Measurements from ENCODE around the gene ZCCHC7. TPM values are rescaled to one million over a fixed set of nuclear protein-coding genes. Genes with fewer than 3 reads are reported as not detected.

Gene ZCCHC7
- total RNA-seq, 2 experiments from 2014 or later: 22.3 to 24.5 TPM

GRCh38 chr9:37126214-37126788 is 5.9 kb downstream of the ZCCHC7 start:
- H3K36me3 Mint-ChIP-seq (ENCODE audit: low read depth): peaks cover 15% of the 10 kb centered on the region
- CTCF ChIA-PET: interaction anchor here (0.7 to 1.3 kb wide), 2 partner anchors 18 to 169 kb away, joined by 3 to 4 read pairs; no protein-coding TSS in a partner anchor

GRCh38 chr9:37127018-37127417 is 6.6 kb downstream of the ZCCHC7 start:
- peaks cover 17% of the 10 kb centered on the region for H3K36me3 Mint-ChIP-seq (ENCODE audit: low read depth)
- H3K4me3 Mint-ChIP-seq: no peak overlapping the region
- no peaks in the 10 kb centered on the region for H3K27me3 Mint-ChIP-seq (ENCODE audit: low read depth)
- peaks cover 10% of the 10 kb centered on the region for H3K4me1 Mint-ChIP-seq (ENCODE audit: low read depth)
- POLR2A ChIA-PET: interaction anchor here (0.9 kb wide), 1 partner anchor 46 kb away, joined by 3 read pairs; no protein-coding TSS in a partner anchor
- CTCF ChIA-PET: interaction anchor here (1.3 kb wide), 1 partner anchor 169 kb away, joined by 4 read pairs; no protein-coding TSS in a partner anchor
- ATAC-seq (no peak), DNase-seq (no peak)
- H3K9me3 Mint-ChIP-seq (ENCODE audit: insufficient read depth): no peaks in the 10 kb centered on the region
- no peak overlapping the region for H3K27ac Mint-ChIP-seq

More at GRCh38 chr9:37126214-37126788, 5.9 kb downstream of the ZCCHC7 start:
- no peak for ATAC-seq
- Mint-ChIP-seq H3K4me1 (ENCODE audit: low read depth) (peaks cover 15% of the 10 kb centered on the region), H3K4me3 (no peak overlapping the region), H3K9me3 (ENCODE audit: insufficient read depth) (no peaks in the 10 kb centered on the region), H3K27ac (no peak overlapping the region), H3K27me3 (ENCODE audit: low read depth) (no peaks in the 10 kb centered on the region)
- DNase-seq: no peak
- POLR2A ChIA-PET: interaction anchor here (0.6 kb wide), 1 partner anchor 57 kb away, joined by 3 read pairs; no protein-coding TSS in a partner anchor

- H3K36me3 Mint-ChIP-seq (ENCODE audit: low read depth): peaks cover 25% of the 10 kb centered on the region
- no peaks in the 10 kb centered on the region for H3K27me3 Mint-ChIP-seq (ENCODE audit: low read depth)
- H3K27ac Mint-ChIP-seq: no peak overlapping the region
- DNase-seq (no peak), ATAC-seq (no peak)
- ChIA-PET CTCF (interaction anchor here (0.6 kb wide), 1 partner anchor 177 kb away, joined by 3 read pairs; no protein-coding TSS in a partner anchor), POLR2A (interaction anchor here (1.3 kb wide), 1 partner anchor 8 kb away, joined by 5 read pairs; the partner anchor contains the start of gene ZCCHC7)
- H3K9me3 Mint-ChIP-seq (ENCODE audit: insufficient read depth): no peaks in the 10 kb centered on the region
- H3K4me3 Mint-ChIP-seq: no peak overlapping the region
- peaks cover 4% of the 10 kb centered on the region for H3K4me1 Mint-ChIP-seq (ENCODE audit: low read depth)
Measured at GRCh38 chr9:37128051-37128450, 7.7 kb downstream of the ZCCHC7 start.

- ChIA-PET CTCF (no interaction called here), POLR2A (no interaction called here)
- Mint-ChIP-seq H3K9me3 (ENCODE audit: insufficient read depth) (no peaks in the 10 kb centered on the region), H3K36me3 (ENCODE audit: low read depth) (peaks cover 51% of the 10 kb centered on the region), H3K27me3 (ENCODE audit: low read depth) (no peaks in the 10 kb centered on the region), H3K27ac (no peak overlapping the region), H3K4me1 (ENCODE audit: low read depth) (peaks cover 20% of the 10 kb centered on the region), H3K4me3 (no peak overlapping the region)
- no peak for ATAC-seq
- no peak for DNase-seq
Measured at GRCh38 chr9:37134166-37134565, 13.8 kb downstream of the ZCCHC7 start.

- H3K9me3 Mint-ChIP-seq (ENCODE audit: insufficient read depth): no peaks in the 10 kb centered on the region
- H3K4me3 Mint-ChIP-seq: no peak overlapping the region
- no peak overlapping the region for H3K27ac Mint-ChIP-seq
- DNase-seq (no peak), ATAC-seq (no peak)
- CTCF ChIA-PET: no interaction called here
- POLR2A ChIA-PET: no interaction called here
- peaks cover 42% of the 10 kb centered on the region for H3K36me3 Mint-ChIP-seq (ENCODE audit: low read depth)
- peaks cover 27% of the 10 kb centered on the region for H3K4me1 Mint-ChIP-seq (ENCODE audit: low read depth)
- H3K27me3 Mint-ChIP-seq (ENCODE audit: low read depth): no peaks in the 10 kb centered on the region
Measured at GRCh38 chr9:37141015-37141414, 20.6 kb downstream of the ZCCHC7 start.

- peaks cover 31% of the 10 kb centered on the region for H3K4me1 Mint-ChIP-seq (ENCODE audit: low read depth)
- no peaks in the 10 kb centered on the region for H3K27me3 Mint-ChIP-seq (ENCODE audit: low read depth)
- no peak overlapping the region for H3K4me3 Mint-ChIP-seq
- no peak for ATAC-seq
- ChIA-PET POLR2A (interaction anchor here (2.2 to 3.2 kb wide), 2 partner anchors 24 to 65 kb away, joined by 7 to 20 read pairs; partner anchors contain the start of gene ZCCHC7), CTCF (interaction anchor here (0.9 to 1.2 kb wide), 2 partner anchors 19 to 24 kb away, joined by 3 read pairs; no protein-coding TSS in a partner anchor)
- no peak for DNase-seq
- H3K9me3 Mint-ChIP-seq (ENCODE audit: insufficient read depth): no peaks in the 10 kb centered on the region
- H3K36me3 Mint-ChIP-seq (ENCODE audit: low read depth): peaks cover 43% of the 10 kb centered on the region
- no peak overlapping the region for H3K27ac Mint-ChIP-seq
Measured at GRCh38 chr9:37144762-37145161, 24.4 kb downstream of the ZCCHC7 start.

- Mint-ChIP-seq H3K27ac (peak overlapping the region; percentile 80), H3K36me3 (ENCODE audit: low read depth) (peaks cover 40% of the 10 kb centered on the region), H3K9me3 (ENCODE audit: insufficient read depth) (no peaks in the 10 kb centered on the region), H3K4me3 (peak overlapping the region; percentile 56), H3K4me1 (ENCODE audit: low read depth) (peaks cover 31% of the 10 kb centered on the region), H3K27me3 (ENCODE audit: low read depth) (no peaks in the 10 kb centered on the region)
- POLR2A ChIA-PET: interaction anchor here (1.0 to 3.2 kb wide), 3 partner anchors 26 to 67 kb away, joined by 5 to 20 read pairs (median 7); partner anchors contain the start of gene ZCCHC7
- DNase-seq (no peak), ATAC-seq (peak; percentile 81)
- CTCF ChIA-PET: interaction anchor here (1.0 to 1.3 kb wide), 2 partner anchors 9 to 10 kb away, joined by 3 to 4 read pairs; no protein-coding TSS in a partner anchor
Measured at GRCh38 chr9:37146410-37146809, 26.0 kb downstream of the ZCCHC7 start.

GRCh38 chr9:37148181-37148580 is 27.8 kb downstream of the ZCCHC7 start:
- ATAC-seq: no peak
- H3K9me3 Mint-ChIP-seq (ENCODE audit: insufficient read depth): no peaks in the 10 kb centered on the region
- peaks cover 27% of the 10 kb centered on the region for H3K4me1 Mint-ChIP-seq (ENCODE audit: low read depth)
- DNase-seq: no peak
- ChIA-PET CTCF (interaction anchor here (0.9 kb wide), 1 partner anchor 23 kb away, joined by 3 read pairs; no protein-coding TSS in a partner anchor), POLR2A (interaction anchor here (3.2 kb wide), 1 partner anchor 27 kb away, joined by 20 read pairs; the partner anchor contains the start of gene ZCCHC7)
- H3K27ac Mint-ChIP-seq: no peak overlapping the region
- no peak overlapping the region for H3K4me3 Mint-ChIP-seq
- peaks cover 44% of the 10 kb centered on the region for H3K36me3 Mint-ChIP-seq (ENCODE audit: low read depth)
- H3K27me3 Mint-ChIP-seq (ENCODE audit: low read depth): no peaks in the 10 kb centered on the region

GRCh38 chr9:37149666-37150308 is 29.4 kb downstream of the ZCCHC7 start:
- no peak overlapping the region for H3K4me3 Mint-ChIP-seq
- CTCF ChIA-PET: no interaction called here
- no peak for ATAC-seq
- H3K4me1 Mint-ChIP-seq (ENCODE audit: low read depth): peaks cover 21% of the 10 kb centered on the region
- POLR2A ChIA-PET: interaction anchor here (0.7 kb wide), 1 partner anchor 20 kb away, joined by 3 read pairs; no protein-coding TSS in a partner anchor
- H3K36me3 Mint-ChIP-seq (ENCODE audit: low read depth): peaks cover 51% of the 10 kb centered on the region
- H3K9me3 Mint-ChIP-seq (ENCODE audit: insufficient read depth): no peaks in the 10 kb centered on the region
- no peaks in the 10 kb centered on the region for H3K27me3 Mint-ChIP-seq (ENCODE audit: low read depth)
- DNase-seq: no peak
- no peak overlapping the region for H3K27ac Mint-ChIP-seq

GRCh38 chr9:37150415-37150814 is 30.0 kb downstream of the ZCCHC7 start:
- peaks cover under 1% of the 10 kb centered on the region for H3K9me3 Mint-ChIP-seq (ENCODE audit: insufficient read depth)
- H3K27ac Mint-ChIP-seq: no peak overlapping the region
- peaks cover 51% of the 10 kb centered on the region for H3K36me3 Mint-ChIP-seq (ENCODE audit: low read depth)
- no peak for ATAC-seq
- H3K4me3 Mint-ChIP-seq: no peak overlapping the region
- ChIA-PET POLR2A (no interaction called here), CTCF (no interaction called here)
- H3K4me1 Mint-ChIP-seq (ENCODE audit: low read depth): peaks cover 20% of the 10 kb centered on the region
- H3K27me3 Mint-ChIP-seq (ENCODE audit: low read depth): no peaks in the 10 kb centered on the region
- no peak for DNase-seq

GRCh38 chr9:37151812-37152211 is 31.4 kb downstream of the ZCCHC7 start:
- Mint-ChIP-seq H3K4me3 (no peak overlapping the region), H3K9me3 (ENCODE audit: insufficient read depth) (peaks cover 6% of the 10 kb centered on the region), H3K27me3 (ENCODE audit: low read depth) (no peaks in the 10 kb centered on the region), H3K27ac (no peak overlapping the region), H3K4me1 (ENCODE audit: low read depth) (peaks cover 17% of the 10 kb centered on the region), H3K36me3 (ENCODE audit: low read depth) (peaks cover 56% of the 10 kb centered on the region)
- CTCF ChIA-PET: interaction anchor here (0.9 kb wide), 1 partner anchor 19 kb away, joined by 3 read pairs; no protein-coding TSS in a partner anchor
- ATAC-seq (no peak), DNase-seq (no peak)
- POLR2A ChIA-PET: interaction anchor here (1.2 kb wide), 1 partner anchor 71 kb away, joined by 3 read pairs; no protein-coding TSS in a partner anchor

GRCh38 chr9:37152365-37152764 is 32.0 kb downstream of the ZCCHC7 start:
- ATAC-seq (no peak), DNase-seq (no peak)
- Mint-ChIP-seq H3K9me3 (ENCODE audit: insufficient read depth) (peaks cover 6% of the 10 kb centered on the region), H3K27me3 (ENCODE audit: low read depth) (no peaks in the 10 kb centered on the region), H3K4me1 (ENCODE audit: low read depth) (peaks cover 17% of the 10 kb centered on the region), H3K36me3 (ENCODE audit: low read depth) (peaks cover 56% of the 10 kb centered on the region), H3K27ac (no peak overlapping the region), H3K4me3 (no peak overlapping the region)
- CTCF ChIA-PET: no interaction called here
- POLR2A ChIA-PET: no interaction called here
